Activated gamma-delta T cell treated with Interleukin-2 at 50 U/mL for 16 hours (primary cell): ENCODE data around the gene PTPN12.
"Not testable (repeated sequence)": the region's sequence is repeated elsewhere in the genome, so short reads cannot be mapped to it uniquely, and the experiment has no call there.

Experiments used
- DNase-seq: peaks from one replicate; pipeline ENCODE4 v3.0.0-alpha.2; 2020

Gene PTPN12

GRCh38 chr7:77580762-77581350, 43.8 kb downstream of the PTPN12 start:
- no peak for DNase-seq

- DNase-seq = no peak
Measured at GRCh38 chr7:77587272-77587671, 50.2 kb downstream of the PTPN12 start.

- no peak for DNase-seq
Measured at GRCh38 chr7:77600952-77601351, 63.9 kb downstream of the PTPN12 start.

GRCh38 chr7:77606562-77606961, 69.5 kb downstream of the PTPN12 start:
- DNase-seq = no peak

- DNase-seq = no peak
Measured at GRCh38 chr7:77619314-77619713, 82.2 kb downstream of the PTPN12 start.

GRCh38 chr7:77626586-77627308, 89.7 kb downstream of the PTPN12 start:
- DNase-seq = no peak

- DNase-seq = no peak
Measured at GRCh38 chr7:77627309-77627676, 90.2 kb downstream of the PTPN12 start.

GRCh38 chr7:77629797-77630196, 92.7 kb downstream of the PTPN12 start:
- DNase-seq = no peak

- DNase-seq = no peak
Measured at GRCh38 chr7:77631820-77632219, 94.7 kb downstream of the PTPN12 start.

GRCh38 chr7:77644774-77645173, 107.7 kb downstream of the PTPN12 start:
- no peak for DNase-seq

- DNase-seq = no peak
Measured at GRCh38 chr7:77648742-77649338, 111.7 kb downstream of the PTPN12 start.

GRCh38 chr7:77649716-77650349, 112.7 kb downstream of the PTPN12 start:
- no peak for DNase-seq

- peak; percentile 25 for DNase-seq
Measured at GRCh38 chr7:77651575-77652162, 114.6 kb downstream of the PTPN12 start.

- DNase-seq = not testable (repeated sequence)
Measured at GRCh38 chr7:77652826-77653225, 115.7 kb downstream of the PTPN12 start.

GRCh38 chr7:77653572-77653971, 116.5 kb downstream of the PTPN12 start:
- no peak for DNase-seq

- DNase-seq = no peak
Measured at GRCh38 chr7:77655356-77655755, 118.3 kb downstream of the PTPN12 start.

GRCh38 chr7:77655836-77656455, 118.9 kb downstream of the PTPN12 start:
- no peak for DNase-seq

GRCh38 chr7:77657427-77658224, 120.5 kb downstream of the PTPN12 start:
- DNase-seq = no peak

GRCh38 chr7:77658928-77659327, 121.8 kb downstream of the PTPN12 start:
- no peak for DNase-seq

- no peak for DNase-seq
Measured at GRCh38 chr7:77661816-77662215, 124.7 kb downstream of the PTPN12 start.

- DNase-seq = no peak
Measured at GRCh38 chr7:77662869-77663268, 125.8 kb downstream of the PTPN12 start.

GRCh38 chr7:77664715-77665114, 127.6 kb downstream of the PTPN12 start:
- DNase-seq = no peak
